HG03045 (cell line): ENCODE results near the gene TBPL2.
"Not testable (repeated sequence)": the region's sequence is repeated elsewhere in the genome, so short reads cannot be mapped to it uniquely, and the experiment has no call there.

Experiments
- ATAC-seq: cut with Tn5 transposase; IDR thresholded peaks from one replicate; pipeline ENCODE4 v1.9.1; 2021; ENCODE audit warnings: mild to moderate bottlenecking, moderate library complexity; ENCODE audit not compliant: unreplicated experiment

The TBPL2 gene

DNA sequence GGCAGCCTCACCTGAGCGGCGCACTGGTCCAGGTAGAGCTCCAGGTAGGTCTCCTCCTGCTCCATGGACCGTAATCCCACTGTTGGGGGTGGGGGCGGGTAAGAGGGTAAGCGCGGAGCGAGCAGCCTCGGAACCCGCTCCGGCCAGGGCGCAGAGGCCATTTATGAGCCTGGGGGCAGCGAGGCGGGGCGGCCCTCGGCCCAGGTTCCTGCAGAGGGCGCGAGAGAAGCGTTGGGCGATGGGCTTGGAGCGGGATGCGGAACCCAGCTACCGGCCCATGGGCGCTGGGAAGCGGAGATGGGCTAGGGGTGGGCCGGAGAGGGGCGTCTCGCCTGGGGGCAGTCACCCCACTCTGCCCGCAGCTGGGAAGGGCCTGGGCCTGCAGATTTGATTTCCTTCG is at the start of gene TBPL2:
Gene TBPL2 (minus strand): TSS at position 232 of the 400 bp plus-strand sequence. CDS start 167 bp downstream, at position 65.
- no peak for ATAC-seq

- ATAC-seq, result no peak
These were observed 47.8 kb upstream of the TBPL2 start for GRCh38 chr14:55488204-55488603.

- no peak for ATAC-seq
These were observed 42.7 kb upstream of the TBPL2 start for GRCh38 chr14:55482936-55483605.

DNA sequence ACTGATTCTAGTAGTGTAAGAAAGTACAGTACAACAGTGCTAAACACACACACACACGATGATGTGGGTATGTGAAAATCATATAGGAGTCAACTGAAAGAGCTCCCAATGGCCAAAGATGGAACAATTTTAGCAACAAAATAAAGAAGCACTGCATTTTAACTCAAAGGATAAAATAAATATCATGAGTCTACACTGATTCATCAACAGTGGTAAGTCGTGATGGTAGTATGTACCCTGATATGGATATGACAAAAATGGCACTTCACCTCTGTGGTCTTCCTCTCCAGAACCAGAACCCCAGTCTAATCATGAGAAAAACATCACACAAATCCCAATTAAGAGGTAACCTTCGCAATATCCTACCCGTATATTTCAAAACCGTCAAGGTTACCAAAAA is 41.4 kb upstream of the TBPL2 start:
- no peak for ATAC-seq

DNA sequence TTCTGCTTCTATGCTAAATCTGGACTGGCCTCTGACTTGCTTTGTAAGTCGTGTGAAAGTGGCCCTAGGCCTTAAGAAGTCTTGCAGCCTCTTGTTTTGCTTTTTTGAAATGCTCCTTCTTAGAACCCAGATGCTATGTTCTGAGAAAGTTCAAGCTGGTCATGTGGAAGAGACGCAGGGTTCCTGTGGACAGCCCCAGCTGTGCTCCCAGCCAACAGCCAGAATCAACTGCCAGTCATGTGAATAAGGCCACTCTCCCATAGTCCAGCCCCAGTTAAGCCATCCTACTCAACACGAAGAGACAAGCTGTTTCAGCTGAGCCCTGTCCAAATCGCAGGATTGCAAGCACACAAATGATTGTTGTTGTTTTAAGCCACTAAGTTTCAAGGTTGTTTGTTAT is 37.3 kb upstream of the TBPL2 start:
- no peak for ATAC-seq

DNA sequence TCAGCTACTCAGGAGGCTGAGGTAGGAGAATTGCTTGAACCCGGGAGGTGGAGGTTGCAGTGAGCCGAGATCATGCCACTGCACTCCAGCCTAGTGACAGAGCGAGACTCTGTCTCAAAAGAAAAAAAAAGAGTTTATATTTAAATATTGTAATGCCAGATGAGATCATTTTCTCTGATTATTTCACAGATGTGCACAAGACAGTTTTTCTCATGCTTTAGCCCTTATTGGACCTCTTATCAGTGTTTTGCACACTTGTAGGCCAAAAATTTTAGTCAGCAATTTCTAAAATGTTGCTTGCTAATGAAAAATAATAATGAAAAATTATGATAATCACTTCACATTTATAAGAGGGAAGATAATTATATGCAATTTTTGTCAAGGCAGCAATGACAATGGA is 36.0 kb upstream of the TBPL2 start:
- not testable (repeated sequence) for ATAC-seq

- no peak for ATAC-seq
These were observed 33.4 kb upstream of the TBPL2 start for GRCh38 chr14:55473786-55474185.

GRCh38 chr14:55470025-55470424 is 29.6 kb upstream of the TBPL2 start:
- ATAC-seq, result no peak

GRCh38 chr14:55467307-55467706 is 26.9 kb upstream of the TBPL2 start:
- no peak for ATAC-seq

- peak; percentile 81 for ATAC-seq
These were observed 18.5 kb upstream of the TBPL2 start for GRCh38 chr14:55458800-55459515.

GRCh38 chr14:55457496-55457895 is 17.1 kb upstream of the TBPL2 start:
- ATAC-seq, result no peak

GRCh38 chr14:55456411-55456810 is 16.0 kb upstream of the TBPL2 start:
- ATAC-seq, result not testable (repeated sequence)

DNA sequence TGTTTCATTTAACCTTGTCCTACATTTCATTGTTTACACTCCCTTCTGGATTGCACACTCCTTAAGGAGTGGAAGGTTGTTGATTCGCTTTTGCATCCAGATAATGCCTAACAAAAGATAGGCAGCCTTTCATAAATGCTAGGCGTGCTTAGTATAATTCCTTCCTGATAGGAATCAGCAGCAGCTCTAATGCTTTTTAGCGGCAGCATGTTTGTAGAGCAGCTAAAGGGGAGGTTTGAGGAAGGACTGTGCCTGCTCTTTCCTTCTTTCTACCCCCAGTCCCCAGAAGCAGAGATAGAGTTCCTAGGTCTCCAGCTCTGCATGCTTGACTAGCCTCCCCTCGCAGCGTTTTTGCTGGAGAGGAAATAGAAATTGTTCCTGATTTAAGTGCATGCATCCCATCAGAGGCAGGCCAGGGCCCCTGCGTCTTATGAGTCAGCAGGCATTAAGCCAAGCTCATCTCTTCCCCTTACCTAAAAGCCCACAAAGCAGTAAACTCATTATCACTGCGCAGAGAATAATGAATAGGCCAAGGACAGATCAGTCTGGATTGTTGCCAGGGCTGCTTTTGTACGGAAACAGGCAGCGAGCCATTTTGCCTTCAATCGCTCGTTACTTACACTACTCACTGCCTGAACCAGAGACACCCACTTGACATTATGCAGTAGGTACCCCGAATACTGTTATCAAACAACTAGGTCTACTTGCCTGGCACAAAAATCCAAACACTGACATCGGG is 14.0 kb upstream of the TBPL2 start:
- no peak for ATAC-seq

- ATAC-seq, result no peak
These were observed 11.5 kb upstream of the TBPL2 start for GRCh38 chr14:55451950-55452349.

DNA sequence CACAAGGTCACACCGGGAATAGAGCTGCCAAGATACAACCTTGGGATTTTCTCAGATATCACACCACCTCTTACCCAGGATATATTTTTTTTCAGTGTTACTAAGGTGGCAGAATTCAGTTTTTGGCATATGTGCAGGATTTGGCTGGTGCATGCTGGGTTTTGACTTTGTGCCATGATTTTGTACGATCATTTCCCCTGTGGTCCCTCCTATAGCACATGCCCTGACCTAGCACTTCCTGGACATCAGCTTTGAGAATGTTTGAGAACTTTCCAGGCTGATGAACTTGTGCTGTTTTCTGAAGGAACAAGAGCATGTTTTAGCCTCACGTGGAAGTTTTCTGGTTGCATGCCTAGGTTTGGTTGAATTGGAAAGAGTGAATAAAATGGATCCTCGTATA is 11.0 kb upstream of the TBPL2 start:
- no peak for ATAC-seq

DNA sequence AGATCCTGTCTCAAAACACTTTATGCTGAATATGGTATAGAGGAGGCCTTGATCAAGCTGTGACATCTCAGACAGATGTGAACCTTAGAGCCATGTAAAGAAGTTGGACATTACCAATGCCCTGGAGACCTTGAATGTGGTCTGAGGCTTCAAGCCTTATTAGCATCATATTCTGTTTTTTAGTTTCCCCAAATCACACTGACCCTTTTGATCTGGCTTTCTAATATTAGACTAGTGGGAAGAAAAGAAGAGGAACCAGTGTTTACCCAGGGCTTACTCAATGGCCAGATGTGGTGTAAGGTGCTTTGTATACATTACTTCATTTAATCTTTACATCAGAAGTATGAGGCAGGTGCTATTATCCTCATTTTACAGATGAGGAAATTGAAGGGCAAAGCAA is 10.6 kb upstream of the TBPL2 start:
- no peak for ATAC-seq

GRCh38 chr14:55450539-55450938 is 10.1 kb upstream of the TBPL2 start:
- no peak for ATAC-seq

- ATAC-seq, result no peak
These were observed 9.7 kb upstream of the TBPL2 start for GRCh38 chr14:55450124-55450523.

DNA sequence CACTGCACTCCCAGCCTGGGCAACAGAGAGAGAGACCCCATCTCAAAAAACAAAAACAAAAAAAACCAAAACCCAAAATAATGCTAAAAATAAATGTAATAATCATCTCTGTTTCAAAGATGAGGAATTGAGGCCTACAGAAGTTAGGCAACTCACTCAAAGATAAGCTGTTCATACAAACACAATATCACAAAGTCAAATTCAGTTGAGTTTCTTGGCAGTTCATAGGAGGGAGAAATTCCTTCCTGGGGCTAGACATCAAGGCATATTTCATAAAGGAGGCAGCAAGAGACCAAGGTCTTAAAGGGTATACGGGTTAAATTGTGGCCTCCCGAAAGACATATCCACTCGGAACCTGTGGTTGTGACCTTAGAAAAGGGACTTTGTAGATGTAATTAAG is 8.7 kb upstream of the TBPL2 start:
- ATAC-seq, result no peak

GRCh38 chr14:55448141-55448614 is 7.8 kb upstream of the TBPL2 start:
- no peak for ATAC-seq

DNA sequence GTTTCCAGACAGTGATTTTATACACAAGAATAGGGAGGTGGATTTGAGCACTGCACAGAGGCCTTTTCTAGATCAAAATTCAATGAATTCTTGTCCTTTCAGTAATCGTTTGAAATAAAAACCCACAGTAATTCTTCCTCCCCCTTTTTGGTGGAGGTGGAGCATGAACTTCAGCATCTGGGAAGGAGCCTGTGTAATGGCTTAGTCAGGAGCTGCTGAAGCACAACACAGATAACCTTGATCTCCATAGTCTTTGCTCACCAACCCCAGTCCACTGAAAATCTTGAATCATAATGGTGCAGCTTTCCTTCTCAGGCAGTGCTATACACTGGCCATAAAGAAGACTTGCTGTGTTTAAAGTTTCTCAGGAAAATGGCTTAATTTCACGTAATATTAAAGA is 6.4 kb upstream of the TBPL2 start:
- ATAC-seq, result no peak
